ENCODE measurements around the gene ATP2B2.

ATP2B2 gene

GRCh38 chr3:10496121-10496863 is 9.1 kb downstream of the ATP2B2 start:
- DNase-seq (ENCODE audit: low read depth): no peak
- TF ChIP-seq CTCF (IDR thresholded peaks at IDR 0.05; ENCODE audit: insufficient read depth, low read depth, low read length, missing control alignments): no peak
- no peak overlapping the region for H3K4me3 ChIP-seq (ENCODE audit: low read length)

GRCh38 chr3:10495614-10496013 is 9.8 kb downstream of the ATP2B2 start:
- DNase-seq (ENCODE audit: low read depth): no peak
- no peak overlapping the region for H3K4me3 ChIP-seq (ENCODE audit: low read length)
- TF ChIP-seq CTCF (IDR thresholded peaks at IDR 0.05; ENCODE audit: insufficient read depth, low read depth, low read length, missing control alignments): no peak

GRCh38 chr3:10495003-10495402 is 10.4 kb downstream of the ATP2B2 start:
- no peak for TF ChIP-seq CTCF (IDR thresholded peaks at IDR 0.05; ENCODE audit: insufficient read depth, low read depth, low read length, missing control alignments)
- peak; percentile 32 for DNase-seq (ENCODE audit: low read depth)
- H3K4me3 ChIP-seq (ENCODE audit: low read length): no peak overlapping the region

GRCh38 chr3:10494180-10494579 is 11.2 kb downstream of the ATP2B2 start:
- DNase-seq (ENCODE audit: low read depth): no peak
- no peak overlapping the region for H3K4me3 ChIP-seq (ENCODE audit: low read length)
- TF ChIP-seq CTCF (IDR thresholded peaks at IDR 0.05; ENCODE audit: insufficient read depth, low read depth, low read length, missing control alignments): no peak

- no peak for DNase-seq (ENCODE audit: low read depth)
- TF ChIP-seq CTCF (IDR thresholded peaks at IDR 0.05; ENCODE audit: insufficient read depth, low read depth, low read length, missing control alignments): no peak
These were observed 12.2 kb downstream of the ATP2B2 start for GRCh38 chr3:10493202-10493589.

GRCh38 chr3:10492364-10493201 is 12.8 kb downstream of the ATP2B2 start:
- TF ChIP-seq CTCF (IDR thresholded peaks at IDR 0.05; ENCODE audit: insufficient read depth, low read depth, low read length, missing control alignments): no peak
- H3K4me3 ChIP-seq (ENCODE audit: low read length): no peak overlapping the region
- no peak for DNase-seq (ENCODE audit: low read depth)

More at GRCh38 chr3:10493202-10493589, 12.2 kb downstream of the ATP2B2 start:
- H3K4me3 ChIP-seq (ENCODE audit: low read length): no peak overlapping the region

Measured in epithelial cell of esophagus (primary cell).